Hair follicular keratinocyte (primary cell): ENCODE measurements around the gene OR5M10. TPM values are rescaled to one million over a fixed set of nuclear protein-coding genes. Genes with fewer than 3 reads are reported as not detected.

Experiments
- total RNA-seq: library from RNA; depleted of rRNA; stranded (reverse); fragments of >200 nt; gene quantifications from 2 replicates; pipeline ENCODE4 v1.2.3, GENCODE V29; 2015

OR5M10 gene
- not detected in 2 replicates for total RNA-seq

GRCh38 chr11:56577621-56578020 is at the start of gene OR5M10:
Gene OR5M10, minus strand, starts transcription at chr11:56577721. Its CDS starts 0 bp downstream, at chr11:56577721.

GRCh38 chr11:56543157-56543556 is 34.4 kb downstream of the OR5M10 start, which contains the start of gene OR5M11:
Gene OR5M11, minus strand, starts transcription at chr11:56543257. Its CDS starts 0 bp downstream, at chr11:56543257.

Other genes starting within 250 kb of the OR5M10 start
- gene OR8K1, start 231.7 kb downstream of the OR5M10 start, total RNA-seq, result not detected in 2 replicates
- gene OR8J1, start 223.4 kb downstream of the OR5M10 start, total RNA-seq, result not detected in 2 replicates
- gene OR8U1, start 202.1 kb downstream of the OR5M10 start, total RNA-seq, result not detected in 2 replicates
- not detected in 2 replicates for gene OR5AL1, start 165.0 kb downstream of the OR5M10 start, total RNA-seq
- gene OR5M3, start 104.4 kb downstream of the OR5M10 start, total RNA-seq, result not detected in 2 replicates
- gene OR5M8, start 86.4 kb downstream of the OR5M10 start, total RNA-seq, result not detected in 2 replicates
- not detected in 2 replicates for gene OR5M11, start 34.5 kb downstream of the OR5M10 start, total RNA-seq
- gene OR5M1, start 37.2 kb upstream of the OR5M10 start, total RNA-seq, result not detected in 2 replicates
- not detected in 2 replicates for gene OR5AP2, start 64.7 kb upstream of the OR5M10 start, total RNA-seq
- not detected in 2 replicates for gene OR5AR1, start 86.0 kb upstream of the OR5M10 start, total RNA-seq
- gene OR9G1, start 121.4 kb upstream of the OR5M10 start, total RNA-seq, result not detected in 2 replicates
- gene OR9G4, start 171.0 kb upstream of the OR5M10 start, total RNA-seq, result not detected in 2 replicates